EH (cell line): ENCODE data around the gene PPP1CA.

ENCODE experiments used
- DNase-seq: peaks from one replicate; pipeline ENCODE4 v3.0.0-alpha.2; 2015; ENCODE audit warnings: low read depth

The PPP1CA gene

GRCh38 chr11:67382276-67383136, 19.2 kb downstream of the PPP1CA start:
- DNase-seq = peak; percentile 80

- no peak for DNase-seq
Observed at GRCh38 chr11:67381244-67381972, 20.2 kb downstream of the PPP1CA start.

GRCh38 chr11:67379061-67380058, 22.3 kb downstream of the PPP1CA start:
- peak; percentile 86 for DNase-seq

GRCh38 chr11:67378544-67378943, 23.1 kb downstream of the PPP1CA start:
- no peak for DNase-seq

GRCh38 chr11:67376873-67377808, 24.5 kb downstream of the PPP1CA start:
- no peak for DNase-seq

GRCh38 chr11:67376063-67376820, 25.4 kb downstream of the PPP1CA start:
- DNase-seq = no peak

- peak; percentile 26 for DNase-seq
Observed at GRCh38 chr11:67375320-67376055, 26.2 kb downstream of the PPP1CA start.

- peak; percentile 62 for DNase-seq
Observed at GRCh38 chr11:67374571-67375281, 26.9 kb downstream of the PPP1CA start.

GRCh38 chr11:67373648-67374570, 27.7 kb downstream of the PPP1CA start:
- DNase-seq = peak; percentile 99

GRCh38 chr11:67372993-67373647, 28.5 kb downstream of the PPP1CA start, which contains the start of gene CLCF1:
CLCF1 (minus strand) TSS chr11:67373598; CDS start chr11:67373539, 59 bp downstream.
- DNase-seq = peak; percentile 79

GRCh38 chr11:67372321-67372992, 29.2 kb downstream of the PPP1CA start:
- no peak for DNase-seq

GRCh38 chr11:67371911-67372320, 29.7 kb downstream of the PPP1CA start:
- DNase-seq = no peak

- peak; percentile 72 for DNase-seq
Observed at GRCh38 chr11:67371189-67371910, 30.3 kb downstream of the PPP1CA start.

- DNase-seq = peak; percentile 68
Observed at GRCh38 chr11:67370351-67371076, 31.1 kb downstream of the PPP1CA start.

GRCh38 chr11:67369801-67370284, 31.8 kb downstream of the PPP1CA start:
- peak; percentile 66 for DNase-seq
